ENCODE measurements around the gene ZNF730. TPM values are rescaled to one million over a fixed set of nuclear protein-coding genes. Genes with fewer than 3 reads are reported as not detected.

ZNF730 gene
- total RNA-seq, 1 donor from 2014 or later = not detected

Other genes starting within 250 kb of the ZNF730 start
- not detected for gene ZNF728, start 113.8 kb upstream of the ZNF730 start, total RNA-seq
- 0.58 TPM for gene ZNF724, start 133.4 kb downstream of the ZNF730 start, total RNA-seq

All from left lobe of liver (tissue), 1 donor.